Tibial nerve (tissue), 4 donors: ENCODE measurements around the gene APEX2. TPM values are rescaled to one million over a fixed set of nuclear protein-coding genes. Genes with fewer than 3 reads are reported as not detected.
A peak's percentile ranks its signal among the peaks of the same experiment; 100 is the strongest.

Experiments
- DNase-seq, 2 donors: peaks; one replicate each; pipeline ENCODE4 v3.0.0-alpha.2; 2019; ENCODE audit warnings: low spot score in 2 of 2
- H3K27ac ChIP-seq, 4 donors: fragments of 200-600 bp; sonication (generic) in 3 of 4; one replicate each; pipeline ENCODE4 v1.5.1; 2017 to 2019; ENCODE audit warnings: mild to moderate bottlenecking in 1 of 4
- H3K27me3 ChIP-seq, 2 donors: fragments of 200-600 bp; sonication (generic) in 1 of 2; one replicate each; pipeline versions ENCODE4 v1.5.1 to v1.6.0; 2017 to 2019
- H3K36me3 ChIP-seq, 3 donors: fragments of 200-600 bp; sonication (generic); one replicate each; pipeline ENCODE4 v1.5.1; 2018 to 2019
- H3K4me1 ChIP-seq, 4 donors: fragments of 200-600 bp; sonication (generic) in 3 of 4; one replicate each; pipeline ENCODE4 v1.5.1; 2017 to 2019
- H3K4me3 ChIP-seq, 4 donors: fragments of 200-600 bp; sonication (generic) in 3 of 4; one replicate each; pipeline ENCODE4 v1.5.1; 2017 to 2019; ENCODE audit warnings: mild to moderate bottlenecking in 1 of 4, moderate library complexity in 1 of 4
- H3K9me3 ChIP-seq, 4 donors: fragments of 200-600 bp; sonication (generic) in 3 of 4; one replicate each; pipeline ENCODE4 v1.5.1; 2017 to 2019
- CTCF ChIP-seq, 5 experiments: fragments of 200-600 bp in 3 of 5; fragments of 450-650 bp in 2 of 5; sonication (generic) in 3 of 5; IDR thresholded peaks; one replicate each; pipeline ENCODE4 v1.5.1; 2016 to 2019; ENCODE audit warnings: antibody characterized with exemption in 5 of 5, mild to moderate bottlenecking in 3 of 5, moderate library complexity in 2 of 5
- EP300 ChIP-seq, 2 donors: sonication (generic); formaldehyde crosslinking; IDR thresholded peaks; one replicate each; pipeline ENCODE4 v1.6.1; 2017; ENCODE audit warnings: antibody characterized with exemption in 2 of 2, mild to moderate bottlenecking in 1 of 2
- POLR2A ChIP-seq, 2 donors: fragments of 450-650 bp; IDR thresholded peaks; one replicate each; pipeline ENCODE4 v1.6.1; 2017; ENCODE audit warnings: antibody characterized with exemption in 2 of 2, mild to moderate bottlenecking in 2 of 2, moderate library complexity in 2 of 2
- WGBS, 2 donors: methylation state at CpG; one replicate each; pipeline ENCODE4 v1.1.5; 2018; 5-methylcytosine and 5-hydroxymethylcytosine counted together
- total RNA-seq, 4 donors: library from RNA; depleted of rRNA; stranded (reverse); fragments of >200 nt; gene quantifications; one replicate each; pipeline ENCODE4 v1.1.0, GENCODE V29; 2016

APEX2 gene
- total RNA-seq, 4 donors from 2014 or later: 8.0 to 24.5 (median 10.5) TPM

GRCh38 chrX:55006827-55007621 lies 6.9 kb downstream of the APEX2 start:
- Histone ChIP-seq H3K27ac (no peak overlapping the region), H3K27me3 (no peaks in the 10 kb centered on the region)
- WGBS, 2 donors: 91 to 96% methylated on average over 16 to 18 of the region's 18 CpGs

DNA sequence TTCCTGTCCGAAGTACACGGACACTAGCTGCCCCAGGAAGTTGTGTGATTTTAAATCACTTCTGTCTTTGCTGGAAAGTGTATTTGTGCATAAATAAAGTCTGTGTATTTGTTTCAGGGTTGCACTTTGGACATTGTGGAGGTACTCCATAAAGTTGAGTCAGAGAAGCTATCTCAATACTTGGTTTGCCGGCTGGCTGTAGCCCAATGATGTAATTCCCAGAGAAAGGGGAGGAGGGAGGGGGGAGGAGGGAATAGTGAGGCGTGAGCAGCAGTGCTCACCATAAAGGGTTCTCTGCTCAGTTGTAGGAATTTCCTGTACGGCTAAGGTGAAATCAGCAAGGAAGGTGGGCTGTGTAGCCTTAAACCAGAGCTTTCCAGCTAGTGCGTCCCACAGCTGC lies 7.5 kb downstream of the APEX2 start:
- no peak overlapping the region for H3K4me3 ChIP-seq
- no peaks in the 10 kb centered on the region for H3K27me3 ChIP-seq
- H3K9me3 ChIP-seq: no peaks in the 10 kb centered on the region
- TF ChIP-seq EP300 (IDR thresholded peaks at IDR 0.05): no peak
- no peak for TF ChIP-seq CTCF (IDR thresholded peaks at IDR 0.05)
- TF ChIP-seq POLR2A (IDR thresholded peaks at IDR 0.05): no peak
- DNase-seq: peak in 1 of 2 donors; percentile 6
- no peaks in the 10 kb centered on the region for H3K4me1 ChIP-seq
- 36 to 67% methylated on average over 5 to 6 of the region's 6 CpGs for WGBS, 2 donors
- peaks cover 0 to 43% (median 0%) of the 10 kb centered on the region in 3 donors for H3K36me3 ChIP-seq
- H3K27ac ChIP-seq: no peak overlapping the region

More at GRCh38 chrX:55006827-55007621, 6.9 kb downstream of the APEX2 start:
- H3K4me1 ChIP-seq: no peaks in the 10 kb centered on the region
- no peak overlapping the region for H3K4me3 ChIP-seq
- H3K9me3 ChIP-seq: no peaks in the 10 kb centered on the region
- DNase-seq: no peak
- TF ChIP-seq CTCF (IDR thresholded peaks at IDR 0.05) (no peak), POLR2A (IDR thresholded peaks at IDR 0.05) (no peak), EP300 (IDR thresholded peaks at IDR 0.05) (no peak)
- H3K36me3 ChIP-seq: peaks cover 0 to 50% (median 0%) of the 10 kb centered on the region in 3 donors

GRCh38 chrX:55008571-55009358 lies 8.6 kb downstream of the APEX2 start:
- DNase-seq: no peak
- Histone ChIP-seq H3K27ac (peak overlapping the region in 1 of 4 donors; percentile 15), H3K9me3 (no peaks in the 10 kb centered on the region), H3K4me3 (no peak overlapping the region), H3K27me3 (no peaks in the 10 kb centered on the region), H3K36me3 (peaks cover 0 to 33% (median 0%) of the 10 kb centered on the region in 3 donors), H3K4me1 (no peaks in the 10 kb centered on the region)
- TF ChIP-seq EP300 (IDR thresholded peaks at IDR 0.05): no peak
- WGBS, 2 donors: 67 to 75% methylated on average over 6 to 9 of the region's 9 CpGs

DNA sequence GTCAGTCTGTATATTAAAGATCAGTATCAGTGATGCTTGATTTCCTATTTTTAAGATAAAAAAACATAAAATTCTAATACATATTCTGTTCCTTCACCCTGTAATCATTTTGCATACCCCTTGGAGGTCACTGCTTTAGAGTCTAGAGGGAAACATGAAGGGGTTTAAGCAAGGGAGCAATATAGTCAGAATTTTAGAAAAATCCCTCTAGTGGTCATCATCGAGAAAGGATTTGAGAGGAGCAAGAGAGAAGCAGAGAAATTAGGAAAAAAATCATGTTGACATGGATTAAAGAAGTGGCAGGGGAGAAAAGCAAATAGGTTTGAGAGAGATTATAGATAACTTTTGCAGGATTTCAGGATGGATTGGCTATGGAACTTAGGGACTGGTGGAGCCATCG lies 11.1 kb downstream of the APEX2 start:
- WGBS, 2 donors: 38 to 44% methylated on average over 2 of the region's 2 CpGs
- no peaks in the 10 kb centered on the region for H3K4me1 ChIP-seq
- H3K27me3 ChIP-seq: no peaks in the 10 kb centered on the region
- no peaks in the 10 kb centered on the region for H3K9me3 ChIP-seq
- no peak for DNase-seq
- TF ChIP-seq CTCF (IDR thresholded peaks at IDR 0.05) (no peak), POLR2A (IDR thresholded peaks at IDR 0.05) (no peak), EP300 (IDR thresholded peaks at IDR 0.05) (no peak)
- H3K27ac ChIP-seq: no peak overlapping the region
- H3K36me3 ChIP-seq: peaks cover 0 to 13% (median 0%) of the 10 kb centered on the region in 3 donors
- H3K4me3 ChIP-seq: no peak overlapping the region

DNA sequence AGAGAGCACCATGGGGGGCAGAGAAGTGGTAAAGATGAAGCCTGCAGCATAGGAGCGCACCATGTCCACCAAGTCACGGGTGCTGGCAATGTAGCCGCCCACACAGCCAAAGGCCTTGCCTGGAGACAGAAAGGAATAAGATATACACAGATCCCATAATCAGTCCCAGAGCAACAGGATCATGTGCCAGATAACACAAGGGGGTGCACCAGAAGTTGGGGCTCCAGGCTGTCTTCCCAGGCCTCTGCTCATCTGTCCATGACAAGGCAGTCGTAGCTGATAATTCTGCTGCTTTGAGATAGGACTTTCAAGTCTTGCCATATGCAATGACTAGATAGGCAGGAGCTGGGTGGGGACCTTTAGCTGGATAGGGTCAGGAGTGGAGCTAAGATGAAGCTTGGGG lies 14.7 kb downstream of the APEX2 start:
- no peak for DNase-seq
- TF ChIP-seq POLR2A (IDR thresholded peaks at IDR 0.05) (no peak), EP300 (IDR thresholded peaks at IDR 0.05) (no peak), CTCF (IDR thresholded peaks at IDR 0.05) (no peak)
- Histone ChIP-seq H3K4me3 (no peak overlapping the region), H3K9me3 (no peaks in the 10 kb centered on the region), H3K4me1 (no peaks in the 10 kb centered on the region), H3K36me3 (no peaks in the 10 kb centered on the region), H3K27me3 (no peaks in the 10 kb centered on the region), H3K27ac (no peak overlapping the region)
- WGBS, 2 donors: 83 to 90% methylated on average over 1 to 3 of the region's 4 CpGs
